ENCODE data around the gene OR6V1.
"Not testable (repeated sequence)": the region's sequence is repeated elsewhere in the genome, so short reads cannot be mapped to it uniquely, and the experiment has no call there.

The OR6V1 gene

GRCh38 chr7:143085109-143085508 is 33.0 kb downstream of the OR6V1 start:
- H3K9me3 ChIP-seq (ENCODE audit: low read length): no peaks in the 10 kb centered on the region
- no peaks in the 10 kb centered on the region for H3K36me3 ChIP-seq (ENCODE audit: insufficient read depth, low read length)
- H3K9ac ChIP-seq (ENCODE audit: low read length): no peak overlapping the region
- H3K27ac ChIP-seq (ENCODE audit: low read depth, low read length): no peak overlapping the region
- no peak overlapping the region for H3K4me3 ChIP-seq (ENCODE audit: low read depth in 1 of 2, low read length in 2 of 2)
- no peaks in the 10 kb centered on the region for H3K4me1 ChIP-seq (ENCODE audit: insufficient read depth, low read length)
- H3K27me3 ChIP-seq (ENCODE audit: control insufficient read depth in 1 of 2, insufficient read depth in 2 of 2, low read length in 2 of 2): no peaks in the 10 kb centered on the region

- not testable (repeated sequence) for H3K9ac ChIP-seq (ENCODE audit: low read length); H3K27ac ChIP-seq (ENCODE audit: low read depth, low read length); H3K36me3 ChIP-seq (ENCODE audit: insufficient read depth, low read length); H3K27me3 ChIP-seq (ENCODE audit: control insufficient read depth in 1 of 2, insufficient read depth in 2 of 2, low read length in 2 of 2); H3K4me3 ChIP-seq (ENCODE audit: low read depth in 1 of 2, low read length in 2 of 2); H3K4me1 ChIP-seq (ENCODE audit: insufficient read depth, low read length); H3K9me3 ChIP-seq (ENCODE audit: low read length)
Observed at GRCh38 chr7:143085610-143086009, 33.5 kb downstream of the OR6V1 start.

GRCh38 chr7:143088549-143089231 is 36.5 kb downstream of the OR6V1 start:
- not testable (repeated sequence) for H3K4me1 ChIP-seq (ENCODE audit: insufficient read depth, low read length); H3K4me3 ChIP-seq (ENCODE audit: low read depth in 1 of 2, low read length in 2 of 2); H3K36me3 ChIP-seq (ENCODE audit: insufficient read depth, low read length); H3K27ac ChIP-seq (ENCODE audit: low read depth, low read length); H3K9me3 ChIP-seq (ENCODE audit: low read length); H3K9ac ChIP-seq (ENCODE audit: low read length); H3K27me3 ChIP-seq (ENCODE audit: control insufficient read depth in 1 of 2, insufficient read depth in 2 of 2, low read length in 2 of 2)

GRCh38 chr7:143096146-143096545 is 44.0 kb downstream of the OR6V1 start:
- no peak overlapping the region for H3K9ac ChIP-seq (ENCODE audit: low read length)
- no peak overlapping the region for H3K27ac ChIP-seq (ENCODE audit: low read depth, low read length)
- no peak overlapping the region for H3K4me3 ChIP-seq (ENCODE audit: low read depth in 1 of 2, low read length in 2 of 2)
- peaks cover 5% of the 10 kb centered on the region for H3K9me3 ChIP-seq (ENCODE audit: low read length)
- no peaks in the 10 kb centered on the region for H3K4me1 ChIP-seq (ENCODE audit: insufficient read depth, low read length)
- no peaks in the 10 kb centered on the region for H3K27me3 ChIP-seq (ENCODE audit: control insufficient read depth in 1 of 2, insufficient read depth in 2 of 2, low read length in 2 of 2)
- H3K36me3 ChIP-seq (ENCODE audit: insufficient read depth, low read length): no peaks in the 10 kb centered on the region

GRCh38 chr7:143099579-143099978 is 47.4 kb downstream of the OR6V1 start:
- not testable (repeated sequence) for H3K4me3 ChIP-seq (ENCODE audit: low read depth in 1 of 2, low read length in 2 of 2); H3K36me3 ChIP-seq (ENCODE audit: insufficient read depth, low read length); H3K4me1 ChIP-seq (ENCODE audit: insufficient read depth, low read length); H3K9ac ChIP-seq (ENCODE audit: low read length); H3K27ac ChIP-seq (ENCODE audit: low read depth, low read length); H3K9me3 ChIP-seq (ENCODE audit: low read length); H3K27me3 ChIP-seq (ENCODE audit: control insufficient read depth in 1 of 2, insufficient read depth in 2 of 2, low read length in 2 of 2)
